Right renal pelvis (tissue), 4 donors: ENCODE results near the gene FGD2. TPM values are rescaled to one million over a fixed set of nuclear protein-coding genes. Genes with fewer than 3 reads are reported as not detected.

Source experiments
- DNase-seq, 4 donors: peaks; one replicate each; pipeline ENCODE4 v3.0.0-alpha.2; 2013; ENCODE audit warnings: low read depth in 4 of 4, low spot score in 3 of 4, missing footprints in 1 of 4
- polyA plus RNA-seq, 4 donors: library from polyadenylated mRNA; unstranded; fragments of 120-200 nt; gene quantifications; one replicate each; pipeline ENCODE4 v1.2.1, GENCODE V29; 2013; ENCODE audit not compliant: insufficient read length in 4 of 4

Gene FGD2
- polyA plus RNA-seq, 4 donors, result 1.4 to 2.6 (median 1.7) TPM

DNA sequence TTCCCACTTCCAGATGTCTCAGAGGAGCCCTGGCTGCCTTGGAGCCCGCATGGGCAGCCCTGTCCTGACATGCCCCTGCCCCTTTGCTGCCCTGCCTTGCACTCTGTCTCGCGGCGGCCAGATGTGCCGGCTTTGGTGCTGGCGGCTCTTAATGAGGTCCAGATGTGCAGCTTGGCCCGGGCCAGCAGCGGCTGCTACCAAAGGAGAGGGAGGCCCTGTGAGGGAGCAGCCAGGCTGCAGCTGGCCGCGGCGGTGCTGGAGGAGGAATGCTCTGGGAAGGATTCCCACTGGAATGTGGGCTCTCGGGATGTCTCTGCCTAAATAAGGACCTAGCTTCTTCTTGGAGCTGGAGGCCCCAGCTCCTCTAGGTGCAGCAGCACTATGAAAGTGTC lies 72.4 kb downstream of the FGD2 start:
- DNase-seq, result peak in 2 of 4 donors; percentile 56 to 59

Other genes starting within 250 kb of the FGD2 start
- 10 to 100 TPM; 12.5 to 14.8 (median 13.3) TPM for gene CPNE5, start 166.2 kb upstream of the FGD2 start, polyA plus RNA-seq
- 10 to 100 TPM; 52.8 to 65.0 (median 60.7) TPM for gene PPIL1, start 130.9 kb upstream of the FGD2 start, polyA plus RNA-seq
- 10 to 100 TPM; 47.1 to 56.1 (median 55.1) TPM for gene C6orf89, start 119.7 kb upstream of the FGD2 start, polyA plus RNA-seq
- 1 to 10 TPM; 1.8 to 9.7 (median 2.5) TPM for gene PI16, start 50.9 kb upstream of the FGD2 start, polyA plus RNA-seq
- gene MTCH1, start 19.5 kb upstream of the FGD2 start, polyA plus RNA-seq, result 100 to 1,000 TPM; 156 to 193 (median 165) TPM
- gene PIM1, start 164.5 kb downstream of the FGD2 start, polyA plus RNA-seq, result 10 to 100 TPM; 22.5 to 25.9 (median 25.6) TPM